Measurements from ENCODE around the gene EXOC4. TPM values are rescaled to one million over a fixed set of nuclear protein-coding genes. Genes with fewer than 3 reads are reported as not detected.

Gene EXOC4
- total RNA-seq, 4 donors from 2014 or later, result 36.9 to 78.0 (median 52.2) TPM

DNA sequence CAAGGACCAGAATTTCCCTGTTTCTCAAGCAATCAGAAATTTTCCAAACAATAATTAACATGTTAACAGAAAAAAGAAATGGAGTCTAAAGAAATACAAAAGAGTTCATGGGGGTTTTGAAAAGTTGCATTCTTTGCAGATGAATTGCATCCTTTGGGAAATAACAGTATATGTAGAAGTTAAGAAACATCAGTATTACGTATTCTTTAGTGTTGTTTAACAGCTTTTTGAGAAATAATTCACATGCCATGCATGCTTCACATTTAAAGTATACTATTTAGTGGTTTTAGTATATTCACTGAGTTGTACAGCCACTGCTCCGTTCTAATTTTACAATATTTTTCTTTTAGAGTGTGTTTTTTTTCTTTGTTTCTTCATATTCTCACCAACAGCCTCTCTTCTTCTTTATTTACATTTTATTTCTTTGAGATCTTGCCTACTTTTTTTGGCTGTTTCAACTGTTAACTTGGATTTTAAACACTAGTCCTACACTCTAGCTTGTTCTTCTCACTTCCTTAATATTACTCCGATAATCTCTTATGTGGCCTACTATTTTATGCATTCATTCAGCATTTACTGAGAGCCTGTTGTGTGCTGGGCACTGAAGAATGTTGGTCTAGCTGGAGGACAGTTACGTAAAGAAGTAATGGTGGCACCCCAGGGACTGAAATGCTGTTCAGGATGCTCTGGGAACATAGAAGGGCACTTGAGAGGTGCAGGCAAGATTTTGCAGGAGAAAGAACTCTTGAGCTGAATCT is 330.1 kb downstream of the EXOC4 start:
- H3K27ac ChIP-seq, result no peak overlapping the region
- no peaks in the 10 kb centered on the region for H3K27me3 ChIP-seq
- intact Hi-C loops (cut with DNase I; ENCODE audit: low total_unique reads) (no loop called here), in situ Hi-C loops (cut with MboI; ENCODE audit: low sequenced_read_pairs in 4 of 4) (no loop called here)
- ATAC-seq (no peak), DNase-seq (no peak)
- no peaks in the 10 kb centered on the region for H3K36me3 ChIP-seq
- H3K4me3 ChIP-seq, result no peak overlapping the region
- H3K9me3 ChIP-seq, result no peaks in the 10 kb centered on the region
- no peak for TF ChIP-seq POLR2A (IDR thresholded peaks at IDR 0.05)
- TF ChIP-seq, protein P1, sequence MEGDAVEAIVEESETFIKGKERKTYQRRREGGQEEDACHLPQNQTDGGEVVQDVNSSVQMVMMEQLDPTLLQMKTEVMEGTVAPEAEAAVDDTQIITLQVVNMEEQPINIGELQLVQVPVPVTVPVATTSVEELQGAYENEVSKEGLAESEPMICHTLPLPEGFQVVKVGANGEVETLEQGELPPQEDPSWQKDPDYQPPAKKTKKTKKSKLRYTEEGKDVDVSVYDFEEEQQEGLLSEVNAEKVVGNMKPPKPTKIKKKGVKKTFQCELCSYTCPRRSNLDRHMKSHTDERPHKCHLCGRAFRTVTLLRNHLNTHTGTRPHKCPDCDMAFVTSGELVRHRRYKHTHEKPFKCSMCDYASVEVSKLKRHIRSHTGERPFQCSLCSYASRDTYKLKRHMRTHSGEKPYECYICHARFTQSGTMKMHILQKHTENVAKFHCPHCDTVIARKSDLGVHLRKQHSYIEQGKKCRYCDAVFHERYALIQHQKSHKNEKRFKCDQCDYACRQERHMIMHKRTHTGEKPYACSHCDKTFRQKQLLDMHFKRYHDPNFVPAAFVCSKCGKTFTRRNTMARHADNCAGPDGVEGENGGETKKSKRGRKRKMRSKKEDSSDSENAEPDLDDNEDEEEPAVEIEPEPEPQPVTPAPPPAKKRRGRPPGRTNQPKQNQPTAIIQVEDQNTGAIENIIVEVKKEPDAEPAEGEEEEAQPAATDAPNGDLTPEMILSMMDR (IDR thresholded peaks at IDR 0.05 in 4 of 5, conservative IDR thresholded peaks at IDR 0.05 in 1 of 5), result no peak
- H3K4me1 ChIP-seq, result no peaks in the 10 kb centered on the region

DNA sequence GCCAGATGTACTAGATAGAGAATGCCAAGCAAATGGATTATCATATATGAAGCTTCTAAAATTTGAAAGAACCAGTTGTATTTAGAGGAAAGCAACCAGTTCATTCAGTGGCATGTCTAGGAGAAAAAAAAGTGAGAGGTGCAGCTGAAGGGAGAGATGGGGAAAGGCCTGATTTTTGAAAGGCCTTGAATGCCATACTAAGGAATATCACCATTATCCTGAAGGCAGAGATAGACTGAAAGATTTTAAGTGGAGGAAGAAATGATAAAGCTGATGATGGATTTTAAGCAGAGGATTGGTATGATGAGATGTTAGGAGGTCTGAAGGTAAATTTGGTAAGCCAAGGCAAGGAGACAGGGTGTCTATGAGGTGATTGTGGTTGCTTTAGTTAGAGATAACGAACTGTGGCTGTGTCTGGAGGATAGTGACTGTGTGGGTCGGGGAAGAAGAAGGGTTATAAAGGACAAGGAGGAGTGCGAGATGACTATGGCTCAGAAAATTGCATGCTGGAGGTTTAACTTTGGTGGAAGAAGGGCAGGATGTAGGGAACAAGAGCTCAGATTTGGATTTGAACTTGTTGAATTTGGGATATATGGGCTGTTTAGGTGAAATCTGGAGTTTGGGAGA is 330.8 kb downstream of the EXOC4 start:
- Histone ChIP-seq H3K4me3 (no peak overlapping the region), H3K36me3 (no peaks in the 10 kb centered on the region), H3K27ac (no peak overlapping the region), H3K4me1 (no peaks in the 10 kb centered on the region), H3K27me3 (no peaks in the 10 kb centered on the region), H3K9me3 (no peaks in the 10 kb centered on the region)
- ATAC-seq, result no peak
- no peak for TF ChIP-seq POLR2A (IDR thresholded peaks at IDR 0.05)
- TF ChIP-seq, protein P1 (IDR thresholded peaks at IDR 0.05 in 4 of 5, conservative IDR thresholded peaks at IDR 0.05 in 1 of 5), result no peak
- DNase-seq, result no peak
- in situ Hi-C loops (cut with MboI; ENCODE audit: low sequenced_read_pairs in 4 of 4), result no loop called here
- intact Hi-C loops (cut with DNase I; ENCODE audit: low total_unique reads), result no loop called here

DNA sequence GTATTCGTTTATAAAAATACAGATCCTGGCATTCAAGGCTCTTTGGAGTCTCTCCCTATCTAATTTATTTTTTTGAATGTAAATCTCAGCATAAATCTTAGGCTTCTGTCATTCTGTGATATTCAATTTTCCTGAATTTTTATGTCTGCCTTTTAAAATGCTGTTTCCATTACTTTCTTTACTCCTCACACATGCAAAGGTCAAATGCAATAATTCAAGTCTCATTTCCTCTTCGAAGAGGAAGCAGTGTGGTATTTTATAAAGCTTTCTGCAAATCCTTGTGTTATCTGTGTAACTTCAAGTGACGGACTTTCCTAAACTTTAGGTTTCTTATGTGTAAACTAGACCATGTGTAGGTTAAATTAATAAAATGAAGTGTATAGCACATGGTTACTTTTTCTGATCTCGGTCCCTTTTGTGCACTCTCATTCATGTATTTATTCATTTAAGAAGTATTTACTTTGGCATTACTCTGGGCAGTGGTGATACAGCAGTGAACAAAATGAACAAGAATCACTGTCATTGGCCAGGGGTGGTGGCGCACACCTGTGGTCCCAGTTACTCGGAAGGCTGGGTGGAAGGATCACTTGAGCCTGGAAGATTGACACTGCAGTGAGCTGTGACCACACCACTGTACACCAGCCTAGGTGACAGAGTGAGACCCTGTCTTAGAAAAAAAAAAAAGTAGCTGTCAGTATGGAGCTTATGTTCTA is 332.2 kb downstream of the EXOC4 start:
- TF ChIP-seq, protein P1 (IDR thresholded peaks at IDR 0.05 in 4 of 5, conservative IDR thresholded peaks at IDR 0.05 in 1 of 5), result no peak
- no peak for TF ChIP-seq POLR2A (IDR thresholded peaks at IDR 0.05)
- no peaks in the 10 kb centered on the region for H3K9me3 ChIP-seq
- ATAC-seq, result no peak
- no peak overlapping the region for H3K27ac ChIP-seq
- in situ Hi-C loops (cut with MboI; ENCODE audit: low sequenced_read_pairs in 4 of 4), result no loop called here
- intact Hi-C loops (cut with DNase I; ENCODE audit: low total_unique reads), result no loop called here
- no peaks in the 10 kb centered on the region for H3K4me1 ChIP-seq
- no peaks in the 10 kb centered on the region for H3K27me3 ChIP-seq
- no peak for DNase-seq
- no peaks in the 10 kb centered on the region for H3K36me3 ChIP-seq
- H3K4me3 ChIP-seq, result no peak overlapping the region

DNA sequence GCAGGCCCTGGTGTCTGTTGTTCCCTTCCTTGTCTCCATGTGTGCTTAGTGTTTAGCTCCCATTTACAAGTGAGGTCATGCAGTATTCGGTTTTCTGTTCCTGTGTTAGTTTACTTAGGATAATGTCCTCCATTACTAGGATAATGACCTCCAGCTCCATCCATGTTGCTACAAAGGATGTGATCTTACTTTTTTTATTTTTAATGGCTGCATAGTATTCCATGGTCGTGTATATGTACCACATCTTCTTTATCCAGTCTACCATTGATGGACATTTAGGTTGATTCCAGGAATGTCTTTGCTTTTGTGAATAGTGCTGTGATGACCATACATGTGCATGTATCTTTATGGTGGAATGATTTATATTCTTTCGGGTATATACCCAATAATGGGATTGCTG is 333.4 kb downstream of the EXOC4 start:
- H3K36me3 ChIP-seq, result no peaks in the 10 kb centered on the region
- no peaks in the 10 kb centered on the region for H3K27me3 ChIP-seq
- intact Hi-C loops (cut with DNase I; ENCODE audit: low total_unique reads) (no loop called here), in situ Hi-C loops (cut with MboI; ENCODE audit: low sequenced_read_pairs in 4 of 4) (no loop called here)
- no peaks in the 10 kb centered on the region for H3K9me3 ChIP-seq
- ATAC-seq (no peak), DNase-seq (no peak)
- no peak overlapping the region for H3K4me3 ChIP-seq
- TF ChIP-seq POLR2A (IDR thresholded peaks at IDR 0.05), result no peak
- TF ChIP-seq, protein P1 (IDR thresholded peaks at IDR 0.05 in 4 of 5, conservative IDR thresholded peaks at IDR 0.05 in 1 of 5), result no peak
- no peaks in the 10 kb centered on the region for H3K4me1 ChIP-seq
- H3K27ac ChIP-seq, result no peak overlapping the region

Measured in gastrocnemius medialis (tissue), 4 donors.